PC-9 (cell line): ENCODE results near the gene HTR4. TPM values are rescaled to one million over a fixed set of nuclear protein-coding genes. Genes with fewer than 3 reads are reported as not detected.

Source experiments
- BruUV-seq: library from RNA; stranded (reverse); fragments of 400-500 nt; replicated peaks from 2 replicates; lab custom pipeline; 2021; lab: Mats Ljungman, UMichigan
- CTCF ChIA-PET: fragments of 300-600 bp; sonication (Branson Sonifier 250); formaldehyde crosslinking; loops from one replicate; lab custom pipeline; 2022; ENCODE audit warnings: antibody characterized with exemption; lab: Charles Lee
- POLR2A ChIA-PET: fragments of 300-600 bp; sonication (Branson Sonifier 250); formaldehyde crosslinking; loops from one replicate; lab custom pipeline; 2022; ENCODE audit warnings: antibody characterized with exemption; ENCODE audit not compliant: unreplicated experiment; lab: Charles Lee
- DNase-seq, 2 experiments: peaks; one replicate each; pipeline versions ENCODE4 v3.0.0 to v3.0.0-alpha.2; 2015 to 2022; ENCODE audit warnings: mixed read lengths in 1 of 2
- H2AFZ ChIP-seq: fragments of 200-600 bp; sonication (generic); 2 replicates; pipeline ENCODE4 v1.8.1; 2017; ENCODE audit warnings: antibody characterized with exemption
- H3F3A ChIP-seq: fragments of 200-600 bp; sonication (generic); 2 replicates; pipeline ENCODE4 v1.8.1; 2017; ENCODE audit warnings: antibody characterized with exemption, mild to moderate bottlenecking, low read depth; ENCODE audit not compliant: insufficient read depth
- H3K27ac ChIP-seq: fragments of 200-600 bp; sonication (generic); 2 replicates; pipeline ENCODE4 v1.6.1; 2016; ENCODE audit warnings: mixed run types
- H3K27me3 ChIP-seq: fragments of 200-600 bp; sonication (generic); 2 replicates; pipeline ENCODE4 v1.6.1; 2016; ENCODE audit warnings: low read depth, mixed run types; ENCODE audit not compliant: insufficient read depth
- H3K36me3 ChIP-seq: fragments of 200-600 bp; sonication (generic); 2 replicates; pipeline ENCODE4 v1.6.1; 2016; ENCODE audit warnings: low read depth, mixed run types
- H3K4me1 ChIP-seq: fragments of 200-600 bp; sonication (generic); replicated peaks from 2 replicates; pipeline ENCODE4 v1.6.1; 2016; ENCODE audit warnings: mixed run types; ENCODE audit not compliant: insufficient read depth
- H3K4me2 ChIP-seq: fragments of 200-600 bp; sonication (generic); 2 replicates; pipeline ENCODE4 v1.6.1; 2017; ENCODE audit warnings: mixed run types
- H3K4me3 ChIP-seq: fragments of 200-600 bp; sonication (generic); 2 replicates; pipeline ENCODE4 v1.6.1; 2016; ENCODE audit warnings: mixed run types
- H3K79me2 ChIP-seq: fragments of 200-600 bp; sonication (generic); 2 replicates; pipeline ENCODE4 v1.6.1; 2017; ENCODE audit warnings: low read depth, mixed run types
- H3K9me2 ChIP-seq: fragments of 200-600 bp; sonication (generic); 2 replicates; pipeline ENCODE4 v1.8.1; 2017; ENCODE audit warnings: mild to moderate bottlenecking; ENCODE audit not compliant: insufficient read depth
- H3K9me3 ChIP-seq: fragments of 200-600 bp; sonication (generic); 2 replicates; pipeline ENCODE4 v1.8.1; 2016; ENCODE audit warnings: low read depth; ENCODE audit not compliant: insufficient read depth
- H4K20me1 ChIP-seq: fragments of 200-600 bp; sonication (generic); 2 replicates; pipeline ENCODE4 v1.8.1; 2017; ENCODE audit not compliant: insufficient read depth
- CTCF ChIP-seq: fragments of 200-600 bp; sonication (generic); conservative IDR thresholded peaks from 2 replicates; pipeline ENCODE4 v1.6.1; 2017; ENCODE audit warnings: mixed run types, antibody characterized with exemption, mild to moderate bottlenecking, moderate library complexity
- EZH2 ChIP-seq: fragments of 200-600 bp; sonication (generic); IDR thresholded peaks from 2 replicates; pipeline ENCODE4 v1.8.0; 2017; ENCODE audit warnings: antibody characterized with exemption, low read depth
- intact Hi-C: fragments of 100-400 bp; cut with micrococcal nuclease; formaldehyde crosslinking; loops from one replicate; pipeline ENCODE4 v1.10.0; 2022; ENCODE audit not compliant: unreplicated experiment
- total RNA-seq: library from RNA; stranded (reverse); gene quantifications from 2 replicates; pipeline ENCODE4 v1.2.3, GENCODE V29; 2021

The HTR4 gene
- total RNA-seq, 1 experiment from 2014 or later: not detected

DNA sequence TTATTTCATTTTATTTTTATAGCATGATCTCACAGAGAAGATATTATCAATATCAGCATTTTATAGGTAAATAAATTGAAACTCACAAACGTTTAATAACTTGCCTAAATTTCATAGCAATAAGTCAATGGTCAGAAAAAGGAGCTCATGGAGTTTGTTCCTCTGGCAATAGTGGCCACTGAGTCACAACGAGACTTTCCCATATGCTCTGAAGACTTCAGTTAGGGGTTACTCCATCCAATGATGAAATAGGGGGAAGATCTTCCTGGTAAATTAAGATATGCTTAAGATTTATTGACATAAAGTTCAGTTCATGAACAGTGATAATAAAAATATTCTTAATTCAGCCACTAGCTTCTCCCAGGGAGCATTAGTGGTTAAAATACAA lies 43.5 kb upstream of the HTR4 start:
- Histone ChIP-seq H3F3A (no peaks in the 10 kb centered on the region), H3K4me2 (no peak overlapping the region), H4K20me1 (no peaks in the 10 kb centered on the region), H3K4me1 (no peaks in the 10 kb centered on the region), H3K36me3 (no peaks in the 10 kb centered on the region), H2AFZ (no peak overlapping the region), H3K4me3 (no peak overlapping the region), H3K79me2 (no peaks in the 10 kb centered on the region), H3K27me3 (no peaks in the 10 kb centered on the region), H3K9me3 (no peaks in the 10 kb centered on the region), H3K9me2 (peaks cover 4% of the 10 kb centered on the region; the same call in 1 of the 2 replicates), H3K27ac (no peak overlapping the region)
- ChIA-PET CTCF (no interaction called here), POLR2A (no interaction called here)
- TF ChIP-seq CTCF: no peak
- no peak for TF ChIP-seq EZH2
- intact Hi-C loops: no loop called here
- BruUV-seq: no TSS peak
- DNase-seq: no peak

DNA sequence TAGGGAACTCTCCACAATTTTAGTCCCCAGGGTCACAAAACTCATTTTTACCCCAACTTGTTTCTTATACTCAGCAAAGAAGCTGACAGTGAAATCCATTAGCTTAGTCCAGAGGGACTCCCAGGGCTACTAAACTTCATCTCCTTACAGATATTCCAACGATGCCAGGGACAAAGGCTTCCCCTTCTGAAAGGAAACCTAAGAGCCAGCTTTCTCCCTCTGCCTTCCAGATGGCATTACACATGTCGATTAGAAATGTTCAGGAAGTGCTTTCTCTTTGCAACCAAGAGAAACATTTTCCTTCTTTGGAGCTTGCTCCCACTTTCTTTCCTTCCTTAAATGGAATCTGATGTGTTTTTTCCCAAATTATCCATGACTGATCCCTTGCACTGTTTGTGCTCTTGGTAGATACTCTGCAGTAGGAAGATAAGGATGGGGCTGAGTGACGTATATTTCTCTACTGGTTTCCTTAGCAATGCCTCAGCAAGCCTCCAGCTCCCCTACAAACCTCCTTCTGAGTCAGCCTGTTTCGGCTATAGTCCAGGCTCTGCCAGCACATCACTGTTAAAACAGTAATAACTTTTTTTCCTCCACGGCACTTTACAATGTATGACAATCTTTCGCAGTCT lies 43.0 kb upstream of the HTR4 start:
- Histone ChIP-seq H2AFZ (no peak overlapping the region), H4K20me1 (no peaks in the 10 kb centered on the region), H3K4me1 (no peaks in the 10 kb centered on the region), H3K9me3 (no peaks in the 10 kb centered on the region), H3K4me2 (peak overlapping the region; percentile 36; the same call in 1 of the 2 replicates), H3K36me3 (no peaks in the 10 kb centered on the region), H3K27me3 (no peaks in the 10 kb centered on the region), H3K27ac (no peak overlapping the region), H3F3A (no peaks in the 10 kb centered on the region), H3K4me3 (no peak overlapping the region), H3K9me2 (peaks cover 4% of the 10 kb centered on the region; the same call in 1 of the 2 replicates), H3K79me2 (no peaks in the 10 kb centered on the region)
- DNase-seq: no peak
- ChIA-PET CTCF (no interaction called here), POLR2A (no interaction called here)
- TF ChIP-seq CTCF (no peak), EZH2 (no peak)
- no TSS peak for BruUV-seq
- intact Hi-C loops: no loop called here

DNA sequence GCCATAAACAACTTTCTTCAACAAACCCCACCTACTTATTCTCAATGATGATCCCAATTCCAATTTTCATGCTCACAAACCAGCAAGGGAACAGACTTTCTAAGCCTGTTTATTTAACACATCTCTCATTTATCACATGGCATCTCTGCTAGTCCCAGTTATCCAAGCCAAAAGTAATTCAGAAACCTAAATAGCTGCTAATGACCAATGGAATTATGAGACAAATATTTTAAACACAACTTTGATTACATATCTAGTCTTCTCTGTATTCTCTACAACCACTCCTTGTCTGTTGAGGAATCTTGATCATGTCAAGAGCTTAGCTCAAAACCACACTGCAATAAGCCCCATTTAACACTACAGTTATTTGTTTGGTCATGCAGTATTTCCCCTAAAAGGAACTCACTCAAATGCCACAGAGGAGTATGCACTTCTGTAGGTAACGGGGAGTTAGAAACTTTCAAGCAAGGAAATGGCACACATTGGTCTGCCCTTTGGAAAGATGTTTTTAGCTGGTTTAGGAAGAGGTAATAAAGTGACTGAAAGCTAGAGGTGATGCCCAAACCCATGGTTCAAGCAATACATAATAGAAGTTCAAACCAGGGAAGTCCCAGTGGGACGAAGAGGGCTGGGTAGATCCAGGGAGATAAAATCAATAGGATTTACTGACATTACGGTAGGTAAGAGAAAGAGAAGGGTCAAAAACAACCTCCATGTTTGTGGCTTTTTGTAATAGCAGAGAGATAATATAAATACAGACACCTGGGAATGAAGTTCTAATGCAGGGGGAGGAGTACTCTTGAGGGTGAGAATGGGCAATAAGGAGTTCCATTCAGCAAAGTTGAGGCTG lies 42.1 kb upstream of the HTR4 start:
- Histone ChIP-seq H4K20me1 (no peaks in the 10 kb centered on the region), H3K4me2 (no peak overlapping the region), H2AFZ (no peak overlapping the region), H3K9me3 (no peaks in the 10 kb centered on the region), H3K4me1 (no peaks in the 10 kb centered on the region), H3K4me3 (no peak overlapping the region), H3K27ac (no peak overlapping the region), H3K36me3 (no peaks in the 10 kb centered on the region), H3F3A (no peaks in the 10 kb centered on the region), H3K79me2 (no peaks in the 10 kb centered on the region), H3K27me3 (no peaks in the 10 kb centered on the region), H3K9me2 (peaks cover 4% of the 10 kb centered on the region; the same call in 1 of the 2 replicates)
- ChIA-PET POLR2A (no interaction called here), CTCF (no interaction called here)
- intact Hi-C loops: no loop called here
- BruUV-seq: no TSS peak
- TF ChIP-seq EZH2 (no peak), CTCF (no peak)
- no peak for DNase-seq
